Panc1 (cell line): ENCODE data around the gene ZNFX1. TPM values are rescaled to one million over a fixed set of nuclear protein-coding genes. Genes with fewer than 3 reads are reported as not detected.
A peak's percentile ranks its signal among the peaks of the same experiment; 100 is the strongest.

Source experiments
- ATAC-seq: fragments of 200-7000 bp; cut with Tn5 transposase; 2 replicates; pipeline ENCODE4 v1.9.1; 2020; ENCODE audit warnings: mild to moderate bottlenecking, moderate library complexity
- BruUV-seq: library from RNA; stranded (reverse); fragments of 400-500 nt; replicated peaks from 2 replicates; lab custom pipeline; 2021; lab: Mats Ljungman, UMichigan
- CTCF ChIA-PET: fragments of 300-600 bp; sonication (Branson Sonifier 250); formaldehyde crosslinking; loops from one replicate; lab custom pipeline; 2022; ENCODE audit warnings: antibody characterized with exemption; lab: Charles Lee
- POLR2A ChIA-PET: fragments of 300-600 bp; sonication (Branson Sonifier 250); formaldehyde crosslinking; loops from one replicate; lab custom pipeline; 2022; ENCODE audit warnings: antibody characterized with exemption; lab: Charles Lee
- DNase-seq: peaks from one replicate; pipeline ENCODE4 v3.0.0-alpha.2; 2010; ENCODE audit warnings: low read depth, low spot score
- H3K27ac ChIP-seq: 2 replicates; pipeline ENCODE4 v1.5.1; 2011; ENCODE audit warnings: mild to moderate bottlenecking, low read length, inconsistent platforms
- H3K27me3 ChIP-seq: fragments of 200-500 bp; sonication (Bioruptor generic); 2 replicates; pipeline ENCODE4 v1.6.0; 2014; ENCODE audit warnings: low read length, inconsistent platforms; ENCODE audit not compliant: control insufficient read depth, insufficient read depth
- H3K36me3 ChIP-seq: fragments of 200-500 bp; sonication (Bioruptor generic); 2 replicates; pipeline ENCODE4 v1.5.1; 2014; ENCODE audit warnings: inconsistent platforms, mild to moderate bottlenecking, low read length, moderate library complexity; ENCODE audit not compliant: control insufficient read depth, insufficient read depth
- H3K4me1 ChIP-seq: 2 replicates; pipeline ENCODE4 v1.5.1; 2011; ENCODE audit warnings: inconsistent platforms, mild to moderate bottlenecking, low read length, moderate library complexity; ENCODE audit not compliant: control insufficient read depth, insufficient read depth
- H3K4me3 ChIP-seq, 2 experiments: 2 replicates each; pipeline ENCODE4 v1.5.1; 2011 to 2012; ENCODE audit warnings: low read depth in 2 of 2, low read length in 2 of 2, mild to moderate bottlenecking in 2 of 2, inconsistent platforms in 1 of 2, moderate library complexity in 1 of 2
- H3K9me3 ChIP-seq: fragments of 200-500 bp; sonication (Bioruptor generic); 2 replicates; pipeline ENCODE4 v1.5.1; 2014; ENCODE audit warnings: low read depth, mild to moderate bottlenecking, inconsistent platforms, low read length, moderate library complexity; ENCODE audit not compliant: control insufficient read depth, insufficient read depth
- CTCF ChIP-seq: fragments of 450-650 bp; IDR thresholded peaks from 2 replicates; pipeline ENCODE4 v1.5.1; 2017; ENCODE audit warnings: mild to moderate bottlenecking
- POLR2AphosphoS5 ChIP-seq: IDR thresholded peaks from 2 replicates; pipeline ENCODE4 v1.6.1; 2012; ENCODE audit warnings: mild to moderate bottlenecking, low read depth, low read length, moderate library complexity
- REST ChIP-seq, 2 experiments: IDR thresholded peaks; 2 replicates each; pipeline ENCODE4 v1.6.1; 2011 to 2012; ENCODE audit warnings: low read depth in 2 of 2, control low read depth in 1 of 2, low read length in 1 of 2, mild to moderate bottlenecking in 1 of 2, moderate library complexity in 1 of 2; ENCODE audit not compliant: insufficient read depth in 1 of 2
- SIN3A ChIP-seq: IDR thresholded peaks from 2 replicates; pipeline ENCODE4 v1.6.1; 2012; ENCODE audit warnings: low read depth, mild to moderate bottlenecking, low read length, moderate library complexity, borderline replicate concordance; ENCODE audit not compliant: insufficient read depth
- TCF7L2 ChIP-seq: IDR thresholded peaks from 2 replicates; pipeline ENCODE4 v1.6.1; 2011; ENCODE audit warnings: mild to moderate bottlenecking, low read depth, low read length, inconsistent platforms
- in situ Hi-C: cut with HindIII; loops from 2 replicates; pipeline ENCODE4 v1.10.0; 2016; ENCODE audit warnings: low sequenced_read_pairs, low pct_unique_long_range_greater_than_20kb
- intact Hi-C: fragments of 100-400 bp; cut with micrococcal nuclease; formaldehyde crosslinking; loops from one replicate; pipeline ENCODE4 v1.10.0; 2022; ENCODE audit not compliant: unreplicated experiment
- total RNA-seq: library from RNA; stranded (reverse); gene quantifications from one replicate; pipeline ENCODE4 v1.2.1, GENCODE V29; 2021; ENCODE audit not compliant: unreplicated experiment

Gene ZNFX1
- total RNA-seq, 1 experiment from 2014 or later: 39.4 TPM

- ChIA-PET CTCF (no interaction called here), POLR2A (no interaction called here)
- intact Hi-C loops (no loop called here), in situ Hi-C loops (no loop called here)
- H3K4me3 ChIP-seq: no peak overlapping the region
- DNase-seq: no peak
- no peaks in the 10 kb centered on the region for H3K9me3 ChIP-seq
- no peak for TF ChIP-seq REST (IDR thresholded peaks at IDR 0.05; ENCODE audit: insufficient read depth in 1 of 2, low read depth in 2 of 2, low read length in 1 of 2)
- no peak for TF ChIP-seq CTCF
- no peak for TF ChIP-seq TCF7L2
- no peak for TF ChIP-seq POLR2AphosphoS5
- TF ChIP-seq SIN3A: no peak
- no peak for ATAC-seq
- H3K27me3 ChIP-seq: no peaks in the 10 kb centered on the region
- no TSS peak for BruUV-seq
- H3K27ac ChIP-seq: no peak overlapping the region
- H3K36me3 ChIP-seq: peaks cover 13% of the 10 kb centered on the region; the same call in 1 of the 2 replicates
- no peaks in the 10 kb centered on the region for H3K4me1 ChIP-seq
Observed at GRCh38 chr20:49225896-49226295, 52.0 kb downstream of the ZNFX1 start.

GRCh38 chr20:49219924-49220831, 57.7 kb downstream of the ZNFX1 start:
- in situ Hi-C loops: no loop called here
- TF ChIP-seq REST (IDR thresholded peaks at IDR 0.05; ENCODE audit: insufficient read depth in 1 of 2, low read depth in 2 of 2, low read length in 1 of 2) (no peak), TCF7L2 (no peak), SIN3A (no peak), CTCF (no peak), POLR2AphosphoS5 (no peak)
- CTCF ChIA-PET: interaction anchor here (0.5 kb wide), 1 partner anchor 135 kb away, joined by 4 read pairs; no protein-coding TSS in a partner anchor

More at GRCh38 chr20:49219924-49220831, 57.7 kb downstream of the ZNFX1 start:
- BruUV-seq: no TSS peak
- ATAC-seq (0 out of 2 replicates have a peak, but pooled peaks have one; percentile 4), DNase-seq (no peak)
- peak overlapping the region; percentile 99 for H3K27ac ChIP-seq
- peak overlapping the region; percentile 96 to 99 for H3K4me3 ChIP-seq
- POLR2A ChIA-PET: no interaction called here
- peaks cover 10% of the 10 kb centered on the region; the same call in 1 of the 2 replicates for H3K4me1 ChIP-seq
- H3K9me3 ChIP-seq: no peaks in the 10 kb centered on the region
- no peaks in the 10 kb centered on the region for H3K27me3 ChIP-seq
- intact Hi-C loops: loop anchor here (5.0 kb wide), 1 partner anchor 88 kb away; no protein-coding TSS in a partner anchor
- peaks cover 13% of the 10 kb centered on the region; the same call in 1 of the 2 replicates for H3K36me3 ChIP-seq
